SK-N-SH (cell line): ENCODE measurements around the gene PKP1. TPM values are rescaled to one million over a fixed set of nuclear protein-coding genes. Genes with fewer than 3 reads are reported as not detected.

Source experiments
- CTCF ChIA-PET: fragments of 300-600, 350-600 bp; formaldehyde crosslinking; extraction: SDS; loops from one replicate; lab custom pipeline; 2021; lab: Yijun Ruan, JAX
- POLR2A ChIA-PET: fragments of 350-600 bp; sonication (Branson Sonifier 250); formaldehyde crosslinking; extraction: SDS; loops from one replicate; lab custom pipeline; 2020; ENCODE audit warnings: antibody characterized with exemption, inconsistent platforms; lab: Yijun Ruan, JAX
- DNase-seq: peaks from one replicate; pipeline ENCODE4 v3.0.0; 2012
- H2AFZ ChIP-seq: fragments of 200-600 bp; sonication (generic); 2 replicates; pipeline ENCODE4 v1.8.1; 2016; ENCODE audit warnings: antibody characterized with exemption, mild to moderate bottlenecking, low read depth
- H3F3A ChIP-seq: fragments of 200-600 bp; sonication (generic); replicated peaks from 2 replicates; pipeline ENCODE3; 2016; ENCODE audit warnings: antibody characterized with exemption, mild to moderate bottlenecking; ENCODE audit not compliant: insufficient read depth
- H3K27ac ChIP-seq, 2 experiments: fragments of 200-500 bp in 1 of 2; fragments of 200-600 bp in 1 of 2; sonication (Bioruptor generic) in 1 of 2; sonication (generic), shearing (Covaris generic) in 1 of 2; 2 replicates each; pipeline versions ENCODE4 v1.5.1 to v1.6.1; 2014 to 2016; ENCODE audit warnings: low read depth in 2 of 2, inconsistent platforms in 1 of 2, low read length in 1 of 2, mild to moderate bottlenecking in 1 of 2, mixed read lengths in 1 of 2
- H3K27me3 ChIP-seq: fragments of 200-600 bp; sonication (generic), shearing (Covaris generic); 2 replicates; pipeline ENCODE4 v1.6.1; 2016; ENCODE audit warnings: mixed run types; ENCODE audit not compliant: insufficient read depth
- H3K36me3 ChIP-seq, 2 experiments: fragments of 200-500 bp in 1 of 2; fragments of 200-600 bp in 1 of 2; sonication (Bioruptor generic) in 1 of 2; sonication (generic) in 1 of 2; replicated peaks in 1 of 2; 2 replicates each; pipeline versions ENCODE3 to v1.5.1; 2014 to 2016; ENCODE audit warnings: low read length in 1 of 2, mild to moderate bottlenecking in 1 of 2; ENCODE audit not compliant: insufficient read depth in 2 of 2, control insufficient read depth in 1 of 2
- H3K4me1 ChIP-seq, 2 experiments: fragments of 200-500 bp in 1 of 2; fragments of 200-600 bp in 1 of 2; sonication (Bioruptor generic) in 1 of 2; sonication (generic), shearing (Covaris generic) in 1 of 2; 2 replicates each; pipeline versions ENCODE4 v1.5.1 to v1.6.1; 2014 to 2016; ENCODE audit warnings: low read depth in 1 of 2, low read length in 1 of 2, mixed run types in 1 of 2; ENCODE audit not compliant: insufficient read depth in 2 of 2, control insufficient read depth in 1 of 2
- H3K4me2 ChIP-seq: fragments of 200-600 bp; sonication (generic), shearing (Covaris generic); 2 replicates; pipeline ENCODE4 v1.6.1; 2017; ENCODE audit warnings: mixed run types
- H3K4me3 ChIP-seq, 2 experiments: fragments of 200-500 bp in 1 of 2; fragments of 200-600 bp in 1 of 2; sonication (Bioruptor generic) in 1 of 2; sonication (generic), shearing (Covaris generic) in 1 of 2; 2 replicates each; pipeline versions ENCODE4 v1.5.1 to v1.8.1; 2014 to 2016; ENCODE audit warnings: low read depth in 2 of 2, inconsistent platforms in 1 of 2, low read length in 1 of 2, mild to moderate bottlenecking in 1 of 2, mixed read lengths in 1 of 2, moderate library complexity in 1 of 2
- H3K79me2 ChIP-seq: fragments of 200-600 bp; sonication (generic); 2 replicates; pipeline ENCODE4 v1.8.1; 2017; ENCODE audit warnings: mild to moderate bottlenecking; ENCODE audit not compliant: insufficient read depth
- H3K9ac ChIP-seq: fragments of 200-600 bp; sonication (generic); 2 replicates; pipeline ENCODE4 v1.6.1; 2017; ENCODE audit warnings: mixed run types
- H3K9me2 ChIP-seq: fragments of 200-600 bp; sonication (generic); 2 replicates; pipeline ENCODE4 v1.6.1; 2017; ENCODE audit warnings: mixed run types
- H3K9me3 ChIP-seq: fragments of 200-600 bp; sonication (generic); 2 replicates; pipeline ENCODE4 v1.6.1; 2017; ENCODE audit warnings: mixed run types, mild to moderate bottlenecking, moderate library complexity
- H4K20me1 ChIP-seq: fragments of 200-600 bp; sonication (generic); 2 replicates; pipeline ENCODE4 v1.6.1; 2017; ENCODE audit warnings: mild to moderate bottlenecking, mixed run types; ENCODE audit not compliant: insufficient read depth
- CHD2 ChIP-seq: fragments of 150-350 bp; IDR thresholded peaks from 2 replicates; pipeline ENCODE4 v1.6.1; 2018; ENCODE audit warnings: low read length; ENCODE audit not compliant: partially characterized antibody
- ELF1 ChIP-seq: IDR thresholded peaks from 2 replicates; pipeline ENCODE4 v1.4.0; 2012
- FOSL2 ChIP-seq: IDR thresholded peaks from 2 replicates; pipeline ENCODE4 v1.4.0; 2012; ENCODE audit warnings: low read depth, mild to moderate bottlenecking, moderate library complexity, borderline replicate concordance
- FOXJ3 ChIP-seq: sonication (generic); formaldehyde crosslinking; IDR thresholded peaks from 2 replicates; pipeline ENCODE4 v1.5.1; 2020; ENCODE audit warnings: mild to moderate bottlenecking, missing genetic modification reagents
- GABPA ChIP-seq: IDR thresholded peaks from 2 replicates; pipeline ENCODE4 v1.4.0; 2012; ENCODE audit warnings: low read depth, mild to moderate bottlenecking
- GATA2 ChIP-seq: sonication (generic); formaldehyde crosslinking; IDR thresholded peaks from 2 replicates; pipeline ENCODE4 v1.5.0; 2020; ENCODE audit warnings: mild to moderate bottlenecking, missing genetic modification reagents
- MAX ChIP-seq: IDR thresholded peaks from 2 replicates; pipeline ENCODE4 v1.4.0; 2012; ENCODE audit warnings: low read depth
- MXI1 ChIP-seq: IDR thresholded peaks from 2 replicates; pipeline ENCODE4 v1.6.1; 2012; ENCODE audit warnings: mild to moderate bottlenecking, low read depth, low read length, improper control_type of control experiment
- NFIC ChIP-seq: IDR thresholded peaks from 2 replicates; pipeline ENCODE4 v1.4.0; 2012; ENCODE audit warnings: borderline replicate concordance
- NRF1 ChIP-seq: IDR thresholded peaks from 2 replicates; pipeline ENCODE4 v1.6.1; 2012; ENCODE audit warnings: low read depth, mild to moderate bottlenecking, low read length
- RFX5 ChIP-seq: IDR thresholded peaks from 2 replicates; pipeline ENCODE4 v1.6.1; 2012; ENCODE audit warnings: mild to moderate bottlenecking, improper control_type of control experiment, low read length
- RXRA ChIP-seq: IDR thresholded peaks from 2 replicates; pipeline ENCODE4 v1.4.0; 2012; ENCODE audit warnings: low read depth, mild to moderate bottlenecking, borderline replicate concordance
- TAF1 ChIP-seq: IDR thresholded peaks from 2 replicates; pipeline ENCODE4 v1.6.1; 2012; ENCODE audit warnings: low read depth, mild to moderate bottlenecking, low read length, moderate library complexity, borderline replicate concordance
- TCF12 ChIP-seq: IDR thresholded peaks from 2 replicates; pipeline ENCODE4 v1.4.0; 2012
- WGBS: methylation state at CpG from one replicate; pipeline ENCODE4 v1.1.6; 2017; ENCODE audit warnings: low lambda C conversion rate; 5-methylcytosine and 5-hydroxymethylcytosine counted together
- polyA plus RNA-seq, 3 experiments: library from polyadenylated mRNA; depleted of rRNA; stranded (reverse); fragments of >200 nt; gene quantifications; 2 replicates each; pipeline ENCODE4 v1.2.3, GENCODE V29; 2012
- TF ChIP-seq, protein P1 (sequence below): fragments of 200-600 bp; sonication (generic); IDR thresholded peaks from 2 replicates; pipeline ENCODE4 v1.6.1; 2017; ENCODE audit warnings: antibody characterized with exemption, mild to moderate bottlenecking, moderate library complexity
- TF ChIP-seq, protein P2 (sequence below): IDR thresholded peaks from 2 replicates; pipeline ENCODE4 v1.4.0; 2012; ENCODE audit warnings: low read depth, borderline replicate concordance
- TF ChIP-seq, protein P3 (sequence below): IDR thresholded peaks from 2 replicates; pipeline ENCODE4; 2012
- TF ChIP-seq, protein P4 (sequence below): IDR thresholded peaks from 2 replicates; pipeline ENCODE4 v1.6.1; 2012; ENCODE audit warnings: mild to moderate bottlenecking, low read depth, low read length, moderate library complexity

Gene PKP1
- polyA plus RNA-seq, 1 of the 3 experiments (the other 2 are of a cell fraction), result not detected

- peak; percentile 56; the same call in 1 of the 2 replicates for TF ChIP-seq FOXJ3 (CRISPR knock-in tag)
- TF ChIP-seq, protein P1, sequence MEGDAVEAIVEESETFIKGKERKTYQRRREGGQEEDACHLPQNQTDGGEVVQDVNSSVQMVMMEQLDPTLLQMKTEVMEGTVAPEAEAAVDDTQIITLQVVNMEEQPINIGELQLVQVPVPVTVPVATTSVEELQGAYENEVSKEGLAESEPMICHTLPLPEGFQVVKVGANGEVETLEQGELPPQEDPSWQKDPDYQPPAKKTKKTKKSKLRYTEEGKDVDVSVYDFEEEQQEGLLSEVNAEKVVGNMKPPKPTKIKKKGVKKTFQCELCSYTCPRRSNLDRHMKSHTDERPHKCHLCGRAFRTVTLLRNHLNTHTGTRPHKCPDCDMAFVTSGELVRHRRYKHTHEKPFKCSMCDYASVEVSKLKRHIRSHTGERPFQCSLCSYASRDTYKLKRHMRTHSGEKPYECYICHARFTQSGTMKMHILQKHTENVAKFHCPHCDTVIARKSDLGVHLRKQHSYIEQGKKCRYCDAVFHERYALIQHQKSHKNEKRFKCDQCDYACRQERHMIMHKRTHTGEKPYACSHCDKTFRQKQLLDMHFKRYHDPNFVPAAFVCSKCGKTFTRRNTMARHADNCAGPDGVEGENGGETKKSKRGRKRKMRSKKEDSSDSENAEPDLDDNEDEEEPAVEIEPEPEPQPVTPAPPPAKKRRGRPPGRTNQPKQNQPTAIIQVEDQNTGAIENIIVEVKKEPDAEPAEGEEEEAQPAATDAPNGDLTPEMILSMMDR, result no peak
- no peak; the same call in 1 of the 2 replicates for TF ChIP-seq RFX5
- TF ChIP-seq, protein P2, sequence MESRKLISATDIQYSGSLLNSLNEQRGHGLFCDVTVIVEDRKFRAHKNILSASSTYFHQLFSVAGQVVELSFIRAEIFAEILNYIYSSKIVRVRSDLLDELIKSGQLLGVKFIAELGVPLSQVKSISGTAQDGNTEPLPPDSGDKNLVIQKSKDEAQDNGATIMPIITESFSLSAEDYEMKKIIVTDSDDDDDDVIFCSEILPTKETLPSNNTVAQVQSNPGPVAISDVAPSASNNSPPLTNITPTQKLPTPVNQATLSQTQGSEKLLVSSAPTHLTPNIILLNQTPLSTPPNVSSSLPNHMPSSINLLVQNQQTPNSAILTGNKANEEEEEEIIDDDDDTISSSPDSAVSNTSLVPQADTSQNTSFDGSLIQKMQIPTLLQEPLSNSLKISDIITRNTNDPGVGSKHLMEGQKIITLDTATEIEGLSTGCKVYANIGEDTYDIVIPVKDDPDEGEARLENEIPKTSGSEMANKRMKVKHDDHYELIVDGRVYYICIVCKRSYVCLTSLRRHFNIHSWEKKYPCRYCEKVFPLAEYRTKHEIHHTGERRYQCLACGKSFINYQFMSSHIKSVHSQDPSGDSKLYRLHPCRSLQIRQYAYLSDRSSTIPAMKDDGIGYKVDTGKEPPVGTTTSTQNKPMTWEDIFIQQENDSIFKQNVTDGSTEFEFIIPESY, result no peak
- TF ChIP-seq MXI1, result peak; percentile 64
- TF ChIP-seq RXRA, result no peak
Measured at GRCh38 chr1:201268604-201269151, 14.6 kb upstream of the PKP1 start (continued).

GRCh38 chr1:201269281-201269680 is 14.0 kb upstream of the PKP1 start:
- H3K27me3 ChIP-seq, result no peaks in the 10 kb centered on the region
- ChIA-PET POLR2A (no interaction called here), CTCF (interaction anchor here (1.2 to 4.2 kb wide), 6 partner anchors 12 to 141 kb away, joined by 3 to 19 read pairs (median 10); no protein-coding TSS in a partner anchor)
- H3K9me2 ChIP-seq, result no peaks in the 10 kb centered on the region
- peak overlapping the region; percentile 59; the same call in 1 of the 2 replicates for H3K4me2 ChIP-seq
- peaks cover 32% of the 10 kb centered on the region for H3F3A ChIP-seq
- no peak overlapping the region for H3K4me3 ChIP-seq
- no peaks in the 10 kb centered on the region for H3K79me2 ChIP-seq
- 0 out of 2 replicates have a peak overlapping the region, but pooled peaks have one; percentile 26 for H2AFZ ChIP-seq
- no peaks in the 10 kb centered on the region for H4K20me1 ChIP-seq
- DNase-seq, result no peak
- H3K27ac ChIP-seq, result peak overlapping the region; percentile 93 to 97
- peaks cover 39 to 41% of the 10 kb centered on the region in 2 experiments for H3K4me1 ChIP-seq
- H3K36me3 ChIP-seq, result no peaks in the 10 kb centered on the region
- no peaks in the 10 kb centered on the region for H3K9me3 ChIP-seq
- 86% methylated on average over 7 of the region's 7 CpGs for WGBS
- H3K9ac ChIP-seq, result no peak overlapping the region
- no peak for TF ChIP-seq NFIC
- TF ChIP-seq FOSL2, result no peak
- TF ChIP-seq ELF1, result no peak
- TF ChIP-seq CHD2, result no peak
- no peak for TF ChIP-seq TCF12
- no peak for TF ChIP-seq MAX
- TF ChIP-seq, protein P3, sequence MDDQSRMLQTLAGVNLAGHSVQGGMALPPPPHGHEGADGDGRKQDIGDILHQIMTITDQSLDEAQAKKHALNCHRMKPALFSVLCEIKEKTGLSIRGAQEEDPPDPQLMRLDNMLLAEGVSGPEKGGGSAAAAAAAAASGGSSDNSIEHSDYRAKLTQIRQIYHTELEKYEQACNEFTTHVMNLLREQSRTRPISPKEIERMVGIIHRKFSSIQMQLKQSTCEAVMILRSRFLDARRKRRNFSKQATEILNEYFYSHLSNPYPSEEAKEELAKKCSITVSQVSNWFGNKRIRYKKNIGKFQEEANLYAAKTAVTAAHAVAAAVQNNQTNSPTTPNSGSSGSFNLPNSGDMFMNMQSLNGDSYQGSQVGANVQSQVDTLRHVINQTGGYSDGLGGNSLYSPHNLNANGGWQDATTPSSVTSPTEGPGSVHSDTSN, result no peak
- no peak for TF ChIP-seq NRF1
- TF ChIP-seq GATA2 (CRISPR knock-in tag), result no peak
- TF ChIP-seq, protein P4, sequence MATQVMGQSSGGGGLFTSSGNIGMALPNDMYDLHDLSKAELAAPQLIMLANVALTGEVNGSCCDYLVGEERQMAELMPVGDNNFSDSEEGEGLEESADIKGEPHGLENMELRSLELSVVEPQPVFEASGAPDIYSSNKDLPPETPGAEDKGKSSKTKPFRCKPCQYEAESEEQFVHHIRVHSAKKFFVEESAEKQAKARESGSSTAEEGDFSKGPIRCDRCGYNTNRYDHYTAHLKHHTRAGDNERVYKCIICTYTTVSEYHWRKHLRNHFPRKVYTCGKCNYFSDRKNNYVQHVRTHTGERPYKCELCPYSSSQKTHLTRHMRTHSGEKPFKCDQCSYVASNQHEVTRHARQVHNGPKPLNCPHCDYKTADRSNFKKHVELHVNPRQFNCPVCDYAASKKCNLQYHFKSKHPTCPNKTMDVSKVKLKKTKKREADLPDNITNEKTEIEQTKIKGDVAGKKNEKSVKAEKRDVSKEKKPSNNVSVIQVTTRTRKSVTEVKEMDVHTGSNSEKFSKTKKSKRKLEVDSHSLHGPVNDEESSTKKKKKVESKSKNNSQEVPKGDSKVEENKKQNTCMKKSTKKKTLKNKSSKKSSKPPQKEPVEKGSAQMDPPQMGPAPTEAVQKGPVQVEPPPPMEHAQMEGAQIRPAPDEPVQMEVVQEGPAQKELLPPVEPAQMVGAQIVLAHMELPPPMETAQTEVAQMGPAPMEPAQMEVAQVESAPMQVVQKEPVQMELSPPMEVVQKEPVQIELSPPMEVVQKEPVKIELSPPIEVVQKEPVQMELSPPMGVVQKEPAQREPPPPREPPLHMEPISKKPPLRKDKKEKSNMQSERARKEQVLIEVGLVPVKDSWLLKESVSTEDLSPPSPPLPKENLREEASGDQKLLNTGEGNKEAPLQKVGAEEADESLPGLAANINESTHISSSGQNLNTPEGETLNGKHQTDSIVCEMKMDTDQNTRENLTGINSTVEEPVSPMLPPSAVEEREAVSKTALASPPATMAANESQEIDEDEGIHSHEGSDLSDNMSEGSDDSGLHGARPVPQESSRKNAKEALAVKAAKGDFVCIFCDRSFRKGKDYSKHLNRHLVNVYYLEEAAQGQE, result no peak
- TF ChIP-seq TAF1, result no peak
- TF ChIP-seq, protein P1, result no peak
- no peak for TF ChIP-seq GABPA
- no peak for TF ChIP-seq RFX5
